Neural progenitor cell (in vitro differentiated cells): Measurements from ENCODE around the gene AUNIP. TPM values are rescaled to one million over a fixed set of nuclear protein-coding genes. Genes with fewer than 3 reads are reported as not detected.

ENCODE experiments used
- DNase-seq: peaks from one replicate; pipeline ENCODE4 v3.0.0-alpha.2; 2016; ENCODE audit warnings: low spot score
- H2AFZ ChIP-seq: fragments of 200-600 bp; sonication (generic); replicated peaks from 2 replicates; pipeline ENCODE4 v1.6.1; 2016; ENCODE audit warnings: antibody characterized with exemption
- H3F3A ChIP-seq: fragments of 200-600 bp; sonication (generic); 2 replicates; pipeline ENCODE4 v1.6.1; 2016; ENCODE audit warnings: antibody characterized with exemption, low read depth
- H3K27ac ChIP-seq: fragments of 200-600 bp; sonication (generic); 2 replicates; pipeline ENCODE4 v1.5.1; 2016; ENCODE audit warnings: mild to moderate bottlenecking
- H3K27me3 ChIP-seq: fragments of 200-600 bp; sonication (generic); 2 replicates; pipeline ENCODE4 v1.6.1; 2016; ENCODE audit warnings: mild to moderate bottlenecking, moderate library complexity
- H3K36me3 ChIP-seq: fragments of 200-600 bp; sonication (generic); 2 replicates; pipeline ENCODE4 v1.5.1; 2016
- H3K4me1 ChIP-seq: fragments of 200-600 bp; sonication (generic); 2 replicates; pipeline ENCODE4 v1.6.1; 2016; ENCODE audit warnings: mixed run types
- H3K4me2 ChIP-seq: fragments of 200-600 bp; sonication (generic); 2 replicates; pipeline ENCODE4 v1.6.1; 2016
- H3K4me3 ChIP-seq: fragments of 200-600 bp; sonication (generic); 2 replicates; pipeline ENCODE4 v1.5.1; 2016
- H3K79me2 ChIP-seq: fragments of 200-600 bp; sonication (generic); 2 replicates; pipeline ENCODE4 v1.6.1; 2016; ENCODE audit warnings: low read depth
- H3K9ac ChIP-seq: fragments of 200-600 bp; sonication (generic); 2 replicates; pipeline ENCODE4 v1.6.1; 2016
- H3K9me3 ChIP-seq: fragments of 200-600 bp; sonication (generic); 2 replicates; pipeline ENCODE4 v1.5.1; 2016; ENCODE audit warnings: low read depth
- H4K20me1 ChIP-seq: fragments of 200-600 bp; sonication (generic); 2 replicates; pipeline ENCODE4 v1.6.1; 2016; ENCODE audit warnings: low read depth
- H3K27ac Mint-ChIP-seq: 3 replicates; pipeline ENCODE4 v1.8.0; 2021; ENCODE audit warnings: mixed read lengths
- H3K27me3 Mint-ChIP-seq: 2 replicates; pipeline ENCODE4 v1.8.0; 2022; ENCODE audit warnings: low read depth, mild to moderate bottlenecking, inconsistent platforms, moderate library complexity, mixed read lengths; ENCODE audit not compliant: insufficient read depth
- H3K36me3 Mint-ChIP-seq: 3 replicates; pipeline ENCODE4 v1.8.0; 2021; ENCODE audit warnings: mixed read lengths
- H3K4me1 Mint-ChIP-seq: 3 replicates; pipeline ENCODE4 v1.8.0; 2021; ENCODE audit warnings: mixed read lengths
- H3K4me3 Mint-ChIP-seq: 3 replicates; pipeline ENCODE4 v1.8.0; 2021; ENCODE audit warnings: mild to moderate bottlenecking, moderate library complexity, mixed read lengths
- H3K9me3 Mint-ChIP-seq: 3 replicates; pipeline ENCODE4 v1.8.0; 2020; ENCODE audit warnings: mixed read lengths
- EZH2 ChIP-seq: fragments of 200-600 bp; sonication (generic); IDR thresholded peaks from 2 replicates; pipeline ENCODE4 v1.6.1; 2017; ENCODE audit warnings: antibody characterized with exemption, mild to moderate bottlenecking, moderate library complexity
- EZH2phosphoT487 ChIP-seq: fragments of 200-600 bp; sonication (generic); IDR thresholded peaks from 2 replicates; pipeline ENCODE4 v1.6.1; 2017; ENCODE audit warnings: antibody characterized with exemption
- total RNA-seq: library from RNA; depleted of rRNA; stranded (reverse); fragments of >200 nt; gene quantifications from 2 replicates; pipeline ENCODE4 v1.2.3, GENCODE V29; 2015; ENCODE audit warnings: low replicate concordance
- TF ChIP-seq, protein P1 (sequence below): fragments of 200-600 bp; sonication (generic); IDR thresholded peaks from 2 replicates; pipeline ENCODE4 v1.5.1; 2017; ENCODE audit warnings: antibody characterized with exemption, mild to moderate bottlenecking

Gene AUNIP
- total RNA-seq, 1 donor from 2014 or later = 15.2 TPM

DNA sequence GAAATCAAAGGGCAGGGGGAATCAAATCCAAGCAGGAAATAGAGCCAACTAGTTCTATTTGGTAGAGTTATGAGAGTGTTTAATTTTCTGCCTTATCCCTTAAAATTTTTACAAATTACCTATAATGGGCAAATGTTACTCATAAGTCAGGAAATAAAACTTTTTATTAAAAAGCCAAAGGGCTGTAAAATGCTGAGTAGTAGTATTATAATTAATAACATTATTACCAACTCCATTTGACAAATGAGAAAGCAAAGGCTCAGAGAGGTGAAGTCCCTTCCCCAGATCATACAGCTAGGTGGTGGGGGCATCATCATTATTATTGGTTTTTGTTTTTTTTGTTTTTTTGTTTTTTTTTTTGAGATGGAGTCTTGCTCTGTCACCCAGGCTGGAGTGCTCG is 55.9 kb downstream of the AUNIP start:
- Mint-ChIP-seq H3K27me3 (peaks cover 12% of the 10 kb centered on the region), H3K4me3 (no peak overlapping the region), H3K9me3 (no peaks in the 10 kb centered on the region), H3K36me3 (peaks cover 6% of the 10 kb centered on the region), H3K27ac (no peak overlapping the region), H3K4me1 (peaks cover 49% of the 10 kb centered on the region)
- TF ChIP-seq, protein P1, sequence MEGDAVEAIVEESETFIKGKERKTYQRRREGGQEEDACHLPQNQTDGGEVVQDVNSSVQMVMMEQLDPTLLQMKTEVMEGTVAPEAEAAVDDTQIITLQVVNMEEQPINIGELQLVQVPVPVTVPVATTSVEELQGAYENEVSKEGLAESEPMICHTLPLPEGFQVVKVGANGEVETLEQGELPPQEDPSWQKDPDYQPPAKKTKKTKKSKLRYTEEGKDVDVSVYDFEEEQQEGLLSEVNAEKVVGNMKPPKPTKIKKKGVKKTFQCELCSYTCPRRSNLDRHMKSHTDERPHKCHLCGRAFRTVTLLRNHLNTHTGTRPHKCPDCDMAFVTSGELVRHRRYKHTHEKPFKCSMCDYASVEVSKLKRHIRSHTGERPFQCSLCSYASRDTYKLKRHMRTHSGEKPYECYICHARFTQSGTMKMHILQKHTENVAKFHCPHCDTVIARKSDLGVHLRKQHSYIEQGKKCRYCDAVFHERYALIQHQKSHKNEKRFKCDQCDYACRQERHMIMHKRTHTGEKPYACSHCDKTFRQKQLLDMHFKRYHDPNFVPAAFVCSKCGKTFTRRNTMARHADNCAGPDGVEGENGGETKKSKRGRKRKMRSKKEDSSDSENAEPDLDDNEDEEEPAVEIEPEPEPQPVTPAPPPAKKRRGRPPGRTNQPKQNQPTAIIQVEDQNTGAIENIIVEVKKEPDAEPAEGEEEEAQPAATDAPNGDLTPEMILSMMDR = no peak
- TF ChIP-seq EZH2phosphoT487 (no peak), EZH2 (no peak)
- Histone ChIP-seq H3K27ac (no peak overlapping the region), H3K4me1 (peaks cover 33% of the 10 kb centered on the region), H3K79me2 (peaks cover 31% of the 10 kb centered on the region), H3K36me3 (no peaks in the 10 kb centered on the region), H3K4me3 (no peak overlapping the region), H4K20me1 (peaks cover 33% of the 10 kb centered on the region), H2AFZ (no peak overlapping the region), H3K9me3 (no peaks in the 10 kb centered on the region), H3K4me2 (peak overlapping the region; percentile 51), H3F3A (peaks cover 26% of the 10 kb centered on the region), H3K27me3 (peaks cover 5% of the 10 kb centered on the region), H3K9ac (no peak overlapping the region)
- DNase-seq = no peak

DNA sequence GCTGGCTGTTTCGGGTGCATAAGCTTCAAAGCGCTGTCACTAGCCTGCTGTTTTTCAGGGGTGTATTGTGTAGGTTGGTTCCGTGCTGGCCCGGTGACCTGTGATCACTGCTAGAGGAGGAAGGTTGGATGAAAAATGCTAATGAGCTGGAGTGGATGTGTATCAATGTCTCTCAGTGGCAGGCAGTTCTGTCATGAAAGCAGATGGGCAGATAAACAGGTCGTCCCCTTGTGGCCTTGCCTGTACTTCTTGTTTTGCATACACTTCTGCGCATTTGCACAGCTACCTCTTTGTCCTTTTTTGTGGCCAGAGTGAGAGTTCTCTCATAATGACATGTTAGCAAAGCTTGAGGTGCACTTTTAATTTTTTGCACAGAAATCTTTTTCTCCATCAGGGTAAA is 56.3 kb downstream of the AUNIP start:
- H3K4me1 Mint-ChIP-seq = peaks cover 53% of the 10 kb centered on the region
- H3K4me3 Mint-ChIP-seq = peak overlapping the region; percentile 0
- TF ChIP-seq, protein P1 = no peak
- TF ChIP-seq EZH2 (no peak), EZH2phosphoT487 (no peak)
- peaks cover 15% of the 10 kb centered on the region for H3K27me3 Mint-ChIP-seq
- Histone ChIP-seq H3K4me3 (no peak overlapping the region), H2AFZ (no peak overlapping the region), H3K36me3 (no peaks in the 10 kb centered on the region), H3K27ac (no peak overlapping the region), H3K79me2 (peaks cover 31% of the 10 kb centered on the region), H3K4me2 (peak overlapping the region; percentile 51), H3K4me1 (peaks cover 33% of the 10 kb centered on the region), H3F3A (peaks cover 26% of the 10 kb centered on the region), H3K9ac (no peak overlapping the region), H4K20me1 (peaks cover 33% of the 10 kb centered on the region), H3K9me3 (no peaks in the 10 kb centered on the region), H3K27me3 (peaks cover 5% of the 10 kb centered on the region)
- no peaks in the 10 kb centered on the region for H3K9me3 Mint-ChIP-seq
- H3K27ac Mint-ChIP-seq = no peak overlapping the region
- DNase-seq = no peak
- H3K36me3 Mint-ChIP-seq = peaks cover 6% of the 10 kb centered on the region

DNA sequence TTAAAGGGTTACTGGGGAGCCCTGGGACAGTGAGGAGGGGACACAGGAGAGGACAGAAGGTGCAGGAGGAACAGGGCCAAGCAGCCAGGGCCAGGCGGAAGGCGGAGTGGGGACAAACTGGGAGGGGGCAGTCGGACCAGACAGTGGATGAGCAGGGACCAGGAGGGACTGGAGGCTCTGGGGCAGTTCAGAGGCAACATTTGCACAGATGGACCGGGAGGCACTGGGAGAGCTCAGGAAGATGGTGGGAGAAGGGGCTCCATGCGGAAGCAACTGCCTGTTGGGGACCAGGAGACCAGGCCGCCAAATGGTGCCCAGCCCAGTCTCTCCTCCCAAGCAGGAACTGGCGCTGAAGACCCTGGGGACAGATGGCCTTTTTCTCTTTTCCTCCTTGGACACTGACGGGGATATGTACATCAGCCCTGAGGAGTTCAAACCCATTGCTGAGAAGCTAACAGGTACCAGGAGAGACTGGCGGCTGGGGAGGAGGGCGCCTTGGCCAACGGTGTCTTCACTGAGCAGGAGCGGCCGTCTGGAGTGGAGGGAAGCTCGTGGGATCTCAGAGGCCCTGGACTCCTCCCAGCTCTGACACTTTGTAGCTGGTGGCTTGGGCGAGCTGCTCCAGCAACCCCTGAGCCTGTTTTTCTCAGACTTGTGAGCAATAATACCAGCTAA is 58.4 kb downstream of the AUNIP start:
- Histone ChIP-seq H3K4me1 (peaks cover 38% of the 10 kb centered on the region), H3K4me2 (peak overlapping the region; percentile 92), H3K79me2 (peaks cover 31% of the 10 kb centered on the region), H3K27me3 (peaks cover 5% of the 10 kb centered on the region), H3K36me3 (no peaks in the 10 kb centered on the region), H3K9ac (peak overlapping the region; percentile 42), H2AFZ (no peak overlapping the region), H3K9me3 (no peaks in the 10 kb centered on the region), H3K27ac (no peak overlapping the region), H3K4me3 (peak overlapping the region; percentile 70), H4K20me1 (peaks cover 28% of the 10 kb centered on the region), H3F3A (peaks cover 30% of the 10 kb centered on the region)
- Mint-ChIP-seq H3K27me3 (peaks cover 20% of the 10 kb centered on the region), H3K4me1 (peaks cover 63% of the 10 kb centered on the region), H3K27ac (no peak overlapping the region), H3K4me3 (peak overlapping the region; percentile 88), H3K36me3 (peaks cover 3% of the 10 kb centered on the region), H3K9me3 (no peaks in the 10 kb centered on the region)
- TF ChIP-seq, protein P1 = no peak
- TF ChIP-seq EZH2phosphoT487 = no peak
- TF ChIP-seq EZH2 = no peak
- no peak for DNase-seq
